ENCODE measurements around the gene PLXNC1.

- TF ChIP-seq CTCF (conservative IDR thresholded peaks at IDR 0.05; ENCODE audit: low read length) (no peak), EZH2phosphoT487 (IDR thresholded peaks at IDR 0.05; ENCODE audit: borderline replicate concordance) (no peak)
These were observed 106.6 kb downstream of the PLXNC1 start for GRCh38 chr12:94255006-94255405.

Data from Loucy (cell line).